GM21825 (cell line): Measurements from ENCODE around the gene NTM.

Source experiments
- ATAC-seq: cut with Tn5 transposase; IDR thresholded peaks from one replicate; pipeline ENCODE4 v1.9.1; 2021; ENCODE audit warnings: mild to moderate bottlenecking, moderate library complexity; ENCODE audit not compliant: unreplicated experiment

NTM gene

GRCh38 chr11:131877246-131877942 lies 507.0 kb downstream of the NTM start:
- no peak for ATAC-seq

- no peak for ATAC-seq
These were observed 509.9 kb downstream of the NTM start for GRCh38 chr11:131880316-131880715.

- ATAC-seq: no peak
These were observed 510.6 kb downstream of the NTM start for GRCh38 chr11:131880976-131881375.

- no peak for ATAC-seq
These were observed 512.9 kb downstream of the NTM start for GRCh38 chr11:131883332-131883731.

GRCh38 chr11:131884461-131885073 lies 514.2 kb downstream of the NTM start:
- peak; percentile 74 for ATAC-seq

GRCh38 chr11:131885431-131885830 lies 515.0 kb downstream of the NTM start:
- no peak for ATAC-seq

GRCh38 chr11:131886201-131886600 lies 515.8 kb downstream of the NTM start:
- no peak for ATAC-seq

GRCh38 chr11:131888230-131888855 lies 517.9 kb downstream of the NTM start:
- ATAC-seq: no peak

GRCh38 chr11:131889146-131889577 lies 518.7 kb downstream of the NTM start:
- no peak for ATAC-seq

- ATAC-seq: no peak
These were observed 519.6 kb downstream of the NTM start for GRCh38 chr11:131889760-131890581.

- ATAC-seq: peak; percentile 90
These were observed 522.9 kb downstream of the NTM start for GRCh38 chr11:131893103-131893890.

GRCh38 chr11:131893988-131894387 lies 523.6 kb downstream of the NTM start:
- no peak for ATAC-seq

- no peak for ATAC-seq
These were observed 524.5 kb downstream of the NTM start for GRCh38 chr11:131894615-131895544.

- ATAC-seq: no peak
These were observed 525.5 kb downstream of the NTM start for GRCh38 chr11:131895865-131896264.

GRCh38 chr11:131896978-131897615 lies 526.7 kb downstream of the NTM start:
- ATAC-seq: no peak

- no peak for ATAC-seq
These were observed 527.5 kb downstream of the NTM start for GRCh38 chr11:131897956-131898355.

GRCh38 chr11:131898949-131899348 lies 528.5 kb downstream of the NTM start:
- no peak for ATAC-seq

GRCh38 chr11:131899950-131900580 lies 529.6 kb downstream of the NTM start:
- peak; percentile 64 for ATAC-seq
